ENCODE measurements around the gene CCNL1.

DNA sequence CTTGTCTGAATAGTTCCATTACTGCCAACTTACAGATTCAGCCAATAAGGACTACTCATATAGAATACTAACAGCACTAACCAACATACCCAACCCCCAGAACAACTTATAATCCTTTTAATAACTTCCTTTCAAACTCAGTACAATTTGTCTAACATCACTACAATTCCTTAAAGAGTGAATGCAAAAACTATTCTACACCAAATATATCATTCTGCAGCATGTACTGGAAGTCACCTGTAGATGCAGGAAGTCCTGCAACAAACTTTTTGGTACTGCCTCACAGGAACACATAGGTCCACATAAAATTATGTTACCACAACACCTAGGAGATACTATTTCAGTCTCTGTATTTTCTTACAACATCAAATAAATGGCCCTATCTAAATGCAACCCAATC is 2.1 kb downstream of the CCNL1 start:
- TF ChIP-seq GATA2 (IDR thresholded peaks at IDR 0.05; ENCODE audit: low read depth, low read length) (no peak), GATA3 (IDR thresholded peaks at IDR 0.05; ENCODE audit: low read depth, low read length) (no peak)

Data from SH-SY5Y (cell line).